Endothelial cell of umbilical vein (primary cell): Measurements from ENCODE around the gene NFATC3.

Experiments
- POLR2A ChIP-seq: IDR thresholded peaks from 2 replicates; pipeline ENCODE4 v1.6.1; 2012; ENCODE audit warnings: low read depth, mild to moderate bottlenecking, control low read depth, low read length
- POLR2AphosphoS5 ChIP-seq: IDR thresholded peaks from 2 replicates; pipeline ENCODE4 v1.6.1; 2012; ENCODE audit warnings: low read depth, mild to moderate bottlenecking, control low read depth, low read length, moderate library complexity; ENCODE audit not compliant: insufficient read depth
- TF ChIP-seq, protein P1 (sequence below), 2 donors: IDR thresholded peaks; 1 replicate in 1 of 2; 2 replicates in 1 of 2; pipeline ENCODE4 v1.5.1; 2011; ENCODE audit warnings: low read length in 2 of 2, mild to moderate bottlenecking in 2 of 2, moderate library complexity in 2 of 2, control low read depth in 1 of 2, inconsistent platforms in 1 of 2, low read depth in 1 of 2; ENCODE audit not compliant: insufficient read depth in 1 of 2; ENCODE audit errors: extremely low read depth in 1 of 2

DNA sequence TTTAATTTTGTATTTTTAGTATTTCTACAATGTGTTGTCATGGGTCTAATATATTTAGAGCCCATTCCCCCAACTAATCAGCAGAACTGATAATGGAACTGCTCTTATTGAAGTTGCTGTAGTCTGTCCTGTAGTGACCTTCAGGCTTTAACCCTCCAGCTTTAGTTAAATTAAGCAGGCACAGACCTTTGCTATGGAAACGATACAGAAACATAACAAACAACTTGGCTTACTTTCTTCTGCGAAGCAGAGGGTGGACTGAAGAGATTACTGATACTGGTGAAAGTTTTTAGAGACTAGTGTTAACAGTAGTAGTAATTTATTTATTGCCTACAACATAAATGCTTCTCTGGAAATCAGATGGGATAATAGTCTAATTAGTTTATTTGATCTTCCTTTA is 61.4 kb downstream of the NFATC3 start:
- no peak for TF ChIP-seq POLR2AphosphoS5
- TF ChIP-seq, protein P1, sequence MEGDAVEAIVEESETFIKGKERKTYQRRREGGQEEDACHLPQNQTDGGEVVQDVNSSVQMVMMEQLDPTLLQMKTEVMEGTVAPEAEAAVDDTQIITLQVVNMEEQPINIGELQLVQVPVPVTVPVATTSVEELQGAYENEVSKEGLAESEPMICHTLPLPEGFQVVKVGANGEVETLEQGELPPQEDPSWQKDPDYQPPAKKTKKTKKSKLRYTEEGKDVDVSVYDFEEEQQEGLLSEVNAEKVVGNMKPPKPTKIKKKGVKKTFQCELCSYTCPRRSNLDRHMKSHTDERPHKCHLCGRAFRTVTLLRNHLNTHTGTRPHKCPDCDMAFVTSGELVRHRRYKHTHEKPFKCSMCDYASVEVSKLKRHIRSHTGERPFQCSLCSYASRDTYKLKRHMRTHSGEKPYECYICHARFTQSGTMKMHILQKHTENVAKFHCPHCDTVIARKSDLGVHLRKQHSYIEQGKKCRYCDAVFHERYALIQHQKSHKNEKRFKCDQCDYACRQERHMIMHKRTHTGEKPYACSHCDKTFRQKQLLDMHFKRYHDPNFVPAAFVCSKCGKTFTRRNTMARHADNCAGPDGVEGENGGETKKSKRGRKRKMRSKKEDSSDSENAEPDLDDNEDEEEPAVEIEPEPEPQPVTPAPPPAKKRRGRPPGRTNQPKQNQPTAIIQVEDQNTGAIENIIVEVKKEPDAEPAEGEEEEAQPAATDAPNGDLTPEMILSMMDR (IDR thresholded peaks at IDR 0.05; ENCODE audit: extremely low read depth in 1 of 2, insufficient read depth in 1 of 2, low read depth in 1 of 2, low read length in 2 of 2), result no peak
- no peak for TF ChIP-seq POLR2A
